HepG2 (cell line): ENCODE results near the gene ABCA4.

ENCODE experiments used
- EP300 ChIP-seq, 3 experiments: sonication (generic) in 1 of 3; formaldehyde crosslinking in 1 of 3; IDR thresholded peaks; 2 replicates each; pipeline versions ENCODE4 v1.5.1 to v1.6.1; 2011 to 2020; ENCODE audit warnings: low read depth in 2 of 3, low read length in 2 of 3, borderline replicate concordance in 1 of 3, improper control_type of control experiment in 1 of 3, mild to moderate bottlenecking in 1 of 3, missing genetic modification reagents in 1 of 3, moderate library complexity in 1 of 3
- MAF1 ChIP-seq: sonication (generic); formaldehyde crosslinking; IDR thresholded peaks from 2 replicates; pipeline ENCODE4 v1.5.0; 2020; ENCODE audit warnings: missing genetic modification reagents, borderline replicate concordance
- POLR2AphosphoS5 ChIP-seq: IDR thresholded peaks from 2 replicates; pipeline ENCODE4 v1.6.1; 2012; ENCODE audit warnings: low read depth, low read length
- TF ChIP-seq, protein P1 (sequence below): sonication (generic); formaldehyde crosslinking; IDR thresholded peaks from 2 replicates; pipeline ENCODE4 v1.8.0; 2022; ENCODE audit warnings: mild to moderate bottlenecking, missing genetic modification reagents, borderline replicate concordance
- TF ChIP-seq, protein P2 (sequence below): IDR thresholded peaks from 2 replicates; pipeline ENCODE4 v1.6.1; 2016; ENCODE audit warnings: control low read depth
- TF ChIP-seq, protein P3 (sequence below): sonication (generic); formaldehyde crosslinking; IDR thresholded peaks from 2 replicates; pipeline ENCODE4 v1.4.0; 2020; ENCODE audit warnings: missing genetic modification reagents
- TF ChIP-seq, protein P4 (sequence below): sonication (generic); formaldehyde crosslinking; conservative IDR thresholded peaks from 2 replicates; pipeline ENCODE4 v1.8.0; 2022; ENCODE audit warnings: missing genetic modification reagents

DNA sequence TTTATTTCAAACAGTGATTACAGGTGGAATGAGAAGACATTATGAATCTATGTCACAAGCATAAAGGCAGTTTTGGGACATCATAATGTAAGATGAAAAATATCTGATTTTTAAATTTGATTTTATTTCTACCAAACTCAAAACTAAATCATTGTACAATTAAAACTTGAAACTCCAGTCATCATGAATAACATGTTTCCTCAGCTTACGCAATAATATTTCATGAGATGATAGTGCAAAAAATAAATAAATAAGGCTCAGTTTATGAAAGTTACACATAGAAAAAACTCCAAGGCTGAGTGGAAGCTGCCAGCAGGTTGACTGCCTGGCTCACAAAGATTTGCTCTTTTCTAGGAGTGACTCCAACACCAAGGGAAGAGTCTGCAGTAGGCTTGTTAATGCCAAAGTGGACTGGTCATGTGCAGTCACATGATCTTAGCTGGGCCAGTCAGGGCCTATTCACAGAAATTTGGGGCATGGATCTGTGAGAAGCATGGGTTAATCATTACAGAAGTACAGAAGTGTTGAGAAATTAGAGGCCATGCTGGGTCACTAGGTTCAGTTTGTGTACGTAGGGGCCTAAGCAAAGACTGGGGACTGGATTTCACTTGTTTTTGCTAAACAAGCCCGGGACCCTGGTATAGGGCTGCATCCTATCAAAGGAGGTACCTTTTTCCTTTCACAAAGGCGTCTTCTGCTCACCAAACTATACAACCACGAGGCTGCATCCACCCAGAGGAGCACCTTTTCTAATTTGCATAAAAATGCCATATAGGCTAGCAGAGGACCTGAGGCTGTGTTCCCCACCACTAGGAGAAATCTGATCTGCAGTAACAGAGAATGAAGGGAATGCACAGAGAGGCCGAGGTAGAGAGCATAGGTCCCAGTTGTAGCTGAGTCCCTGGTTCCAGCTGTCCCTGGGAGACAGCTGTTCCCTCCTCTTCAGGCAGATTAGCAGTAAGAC, 4.9 kb upstream of the ABCA4 start:
- TF ChIP-seq, protein P1, sequence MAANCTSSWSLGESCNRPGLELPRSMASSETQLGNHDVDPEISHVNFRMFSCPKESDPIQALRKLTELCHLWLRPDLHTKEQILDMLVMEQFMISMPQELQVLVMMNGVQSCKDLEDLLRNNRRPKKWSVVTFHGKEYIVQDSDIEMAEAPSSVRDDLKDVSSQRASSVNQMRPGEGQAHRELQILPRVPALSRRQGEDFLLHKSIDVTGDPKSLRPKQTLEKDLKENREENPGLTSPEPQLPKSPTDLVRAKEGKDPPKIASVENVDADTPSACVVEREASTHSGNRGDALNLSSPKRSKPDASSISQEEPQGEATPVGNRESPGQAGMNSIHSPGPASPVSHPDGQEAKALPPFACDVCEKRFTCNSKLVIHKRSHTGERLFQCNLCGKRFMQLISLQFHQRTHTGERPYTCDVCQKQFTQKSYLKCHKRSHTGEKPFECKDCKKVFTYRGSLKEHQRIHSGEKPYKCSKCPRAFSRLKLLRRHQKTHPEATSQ (CRISPR knock-in tag) = peak; percentile 36; the same call in 1 of the 2 replicates
- TF ChIP-seq POLR2AphosphoS5 = peak; percentile 62
- TF ChIP-seq EP300 (IDR thresholded peaks at IDR 0.05; ENCODE audit: low read depth in 2 of 2, low read length in 2 of 2) = peak in 1 of 2 experiments; percentile 90; a peak in 3 of 4 replicates
- TF ChIP-seq EP300 (CRISPR knock-in tag; IDR thresholded peaks at IDR 0.05; ENCODE audit: borderline replicate concordance) = peak; percentile 64; the same call in 1 of the 2 replicates
- TF ChIP-seq MAF1 = no peak
- TF ChIP-seq, protein P2, sequence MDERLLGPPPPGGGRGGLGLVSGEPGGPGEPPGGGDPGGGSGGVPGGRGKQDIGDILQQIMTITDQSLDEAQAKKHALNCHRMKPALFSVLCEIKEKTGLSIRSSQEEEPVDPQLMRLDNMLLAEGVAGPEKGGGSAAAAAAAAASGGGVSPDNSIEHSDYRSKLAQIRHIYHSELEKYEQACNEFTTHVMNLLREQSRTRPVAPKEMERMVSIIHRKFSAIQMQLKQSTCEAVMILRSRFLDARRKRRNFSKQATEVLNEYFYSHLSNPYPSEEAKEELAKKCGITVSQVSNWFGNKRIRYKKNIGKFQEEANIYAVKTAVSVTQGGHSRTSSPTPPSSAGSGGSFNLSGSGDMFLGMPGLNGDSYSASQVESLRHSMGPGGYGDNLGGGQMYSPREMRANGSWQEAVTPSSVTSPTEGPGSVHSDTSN (CRISPR knock-in tag) = no peak
- TF ChIP-seq, protein P3, sequence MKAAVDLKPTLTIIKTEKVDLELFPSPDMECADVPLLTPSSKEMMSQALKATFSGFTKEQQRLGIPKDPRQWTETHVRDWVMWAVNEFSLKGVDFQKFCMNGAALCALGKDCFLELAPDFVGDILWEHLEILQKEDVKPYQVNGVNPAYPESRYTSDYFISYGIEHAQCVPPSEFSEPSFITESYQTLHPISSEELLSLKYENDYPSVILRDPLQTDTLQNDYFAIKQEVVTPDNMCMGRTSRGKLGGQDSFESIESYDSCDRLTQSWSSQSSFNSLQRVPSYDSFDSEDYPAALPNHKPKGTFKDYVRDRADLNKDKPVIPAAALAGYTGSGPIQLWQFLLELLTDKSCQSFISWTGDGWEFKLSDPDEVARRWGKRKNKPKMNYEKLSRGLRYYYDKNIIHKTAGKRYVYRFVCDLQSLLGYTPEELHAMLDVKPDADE (CRISPR knock-in tag) = no peak
- TF ChIP-seq, protein P4, sequence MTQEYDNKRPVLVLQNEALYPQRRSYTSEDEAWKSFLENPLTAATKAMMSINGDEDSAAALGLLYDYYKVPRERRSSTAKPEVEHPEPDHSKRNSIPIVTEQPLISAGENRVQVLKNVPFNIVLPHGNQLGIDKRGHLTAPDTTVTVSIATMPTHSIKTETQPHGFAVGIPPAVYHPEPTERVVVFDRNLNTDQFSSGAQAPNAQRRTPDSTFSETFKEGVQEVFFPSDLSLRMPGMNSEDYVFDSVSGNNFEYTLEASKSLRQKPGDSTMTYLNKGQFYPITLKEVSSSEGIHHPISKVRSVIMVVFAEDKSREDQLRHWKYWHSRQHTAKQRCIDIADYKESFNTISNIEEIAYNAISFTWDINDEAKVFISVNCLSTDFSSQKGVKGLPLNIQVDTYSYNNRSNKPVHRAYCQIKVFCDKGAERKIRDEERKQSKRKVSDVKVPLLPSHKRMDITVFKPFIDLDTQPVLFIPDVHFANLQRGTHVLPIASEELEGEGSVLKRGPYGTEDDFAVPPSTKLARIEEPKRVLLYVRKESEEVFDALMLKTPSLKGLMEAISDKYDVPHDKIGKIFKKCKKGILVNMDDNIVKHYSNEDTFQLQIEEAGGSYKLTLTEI (CRISPR knock-in tag) = no peak
